GM12864 (cell line): Measurements from ENCODE around the gene ARFGEF2.

Experiments used
- DNase-seq: peaks from one replicate; pipeline ENCODE4 v3.0.0-alpha.2; 2011; ENCODE audit warnings: low read depth
- H3K4me3 ChIP-seq: 2 replicates; pipeline ENCODE4 v1.5.1; 2011; ENCODE audit warnings: mild to moderate bottlenecking, low read depth, low read length, control low read depth
- CTCF ChIP-seq: IDR thresholded peaks from 2 replicates; pipeline ENCODE4 v1.5.1; 2011; ENCODE audit warnings: low read depth, mild to moderate bottlenecking, moderate library complexity, low read length, control low read depth, inconsistent platforms; ENCODE audit errors: missing control alignments

The ARFGEF2 gene

DNA sequence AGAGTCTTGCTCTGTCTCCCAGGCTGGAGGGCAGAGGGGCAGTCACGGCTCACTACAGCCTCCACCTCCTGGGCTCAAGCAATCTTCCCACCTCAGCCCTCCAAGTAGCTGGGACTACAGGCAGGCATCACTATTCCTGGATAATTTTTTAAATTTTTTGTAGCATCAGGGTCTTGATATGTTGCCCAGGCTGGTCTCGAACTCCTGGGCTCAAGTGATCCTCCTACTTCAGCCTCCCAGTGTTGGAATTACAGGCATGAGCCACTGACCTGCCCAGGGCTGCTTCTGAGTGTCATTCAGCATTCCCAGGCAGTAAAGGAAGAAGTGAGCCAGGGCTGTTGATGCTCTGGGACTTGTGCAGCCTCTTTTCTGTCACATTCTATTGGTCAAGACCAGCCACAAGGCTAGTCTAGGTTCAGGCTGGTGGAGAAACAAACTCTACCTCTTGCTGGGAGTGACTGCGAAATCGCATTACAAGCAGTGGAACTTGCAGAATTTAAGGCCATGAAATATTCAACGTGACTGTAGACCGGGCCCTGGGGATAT, 2.1 kb upstream of the ARFGEF2 start:
- TF ChIP-seq CTCF: no peak
- no peak for DNase-seq
- H3K4me3 ChIP-seq: no peak overlapping the region

GRCh38 chr20:48919882-48920526, 1.5 kb upstream of the ARFGEF2 start:
- DNase-seq: no peak
- peak overlapping the region; percentile 90; the same call in 1 of the 2 replicates for H3K4me3 ChIP-seq
- TF ChIP-seq CTCF: no peak

GRCh38 chr20:48920527-48921167, 864 bp upstream of the ARFGEF2 start:
- H3K4me3 ChIP-seq: peak overlapping the region; percentile 90
- TF ChIP-seq CTCF: no peak
- no peak for DNase-seq

DNA sequence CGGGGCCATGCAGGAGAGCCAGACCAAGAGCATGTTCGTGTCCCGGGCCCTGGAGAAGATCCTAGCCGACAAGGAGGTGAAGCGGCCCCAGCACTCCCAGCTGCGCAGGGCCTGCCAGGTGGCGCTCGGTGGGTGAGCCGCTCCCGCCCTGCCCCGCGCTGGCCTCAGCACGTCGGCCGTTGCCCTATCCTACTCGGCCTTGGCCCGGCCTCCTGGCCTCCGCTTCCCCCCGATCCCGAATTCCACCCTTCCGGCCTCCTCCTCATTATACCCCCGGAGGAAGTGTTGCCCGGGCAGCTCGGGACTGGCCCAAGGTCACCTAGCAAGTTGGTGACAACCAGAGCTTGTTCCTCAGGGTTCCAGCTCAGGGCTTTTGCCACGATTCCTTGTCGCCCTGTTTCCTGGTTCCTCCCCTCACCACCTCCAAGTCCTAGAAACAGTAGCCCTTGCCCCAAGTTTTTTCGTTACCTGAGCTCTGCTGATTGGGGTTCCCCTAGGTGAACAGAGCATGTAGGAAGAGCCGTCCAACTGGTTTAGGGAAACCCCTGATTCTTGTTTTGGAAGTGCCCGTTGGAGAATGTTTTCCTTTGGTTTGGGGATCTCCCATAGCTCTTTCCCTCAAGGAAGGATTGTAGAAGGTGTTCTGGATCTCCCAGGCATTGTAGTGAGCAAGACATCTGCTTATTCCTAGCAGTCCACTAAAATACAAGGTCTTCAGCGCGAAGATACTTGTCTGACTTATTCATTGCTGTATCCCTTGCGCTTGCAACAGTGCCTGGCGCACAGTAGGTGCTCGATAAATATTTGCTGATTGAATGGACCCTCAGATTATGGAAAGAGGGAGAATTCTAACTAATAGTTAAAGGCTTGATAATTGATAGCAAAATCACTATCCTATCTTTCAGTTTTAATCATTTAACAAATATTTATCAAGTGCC, 641 bp downstream of the ARFGEF2 start:
- DNase-seq: no peak
- peak overlapping the region; percentile 90 for H3K4me3 ChIP-seq

DNA sequence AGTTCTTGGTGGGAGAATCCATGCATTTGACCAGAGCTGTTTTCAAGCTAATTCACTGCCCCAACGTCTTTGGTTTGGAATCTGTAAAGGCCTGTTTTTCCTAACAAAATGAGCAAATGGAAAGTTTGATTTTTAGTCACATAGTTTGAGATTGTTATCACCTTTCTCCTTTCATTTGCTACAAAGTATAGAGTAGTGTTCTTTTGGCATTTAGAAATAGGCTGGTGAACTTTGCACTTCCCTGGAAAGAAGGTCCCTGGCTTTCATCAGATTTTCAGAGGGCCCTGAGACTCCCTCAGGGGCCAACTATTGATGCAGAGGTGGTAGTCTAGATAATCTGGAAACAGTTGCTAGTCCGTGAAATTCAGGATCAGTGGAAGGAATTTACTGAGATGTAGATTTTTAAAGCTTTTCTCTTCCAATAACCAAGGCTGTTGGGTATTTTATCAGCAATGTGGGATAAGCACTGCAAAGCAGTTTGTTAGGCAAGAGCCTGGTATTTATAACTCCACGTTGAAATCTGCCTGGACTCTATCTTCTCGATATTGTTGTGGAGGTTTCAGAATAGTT, 1.7 kb downstream of the ARFGEF2 start:
- H3K4me3 ChIP-seq: peak overlapping the region; percentile 90
- DNase-seq: no peak
- TF ChIP-seq CTCF: no peak

More for the DNA sequence above, 641 bp downstream of the ARFGEF2 start:
- TF ChIP-seq CTCF: no peak

GRCh38 chr20:48924756-48925109, 3.2 kb downstream of the ARFGEF2 start:
- TF ChIP-seq CTCF: no peak
- H3K4me3 ChIP-seq: peak overlapping the region; percentile 49
- no peak for DNase-seq
